ENCODE results near the gene GPHN.
"Not testable (repeated sequence)": the region's sequence is repeated elsewhere in the genome, so short reads cannot be mapped to it uniquely, and the experiment has no call there.

Gene GPHN

GRCh38 chr14:66662374-66662773 lies 154.4 kb downstream of the GPHN start:
- DNase-seq (ENCODE audit: low spot score): no peak

DNA sequence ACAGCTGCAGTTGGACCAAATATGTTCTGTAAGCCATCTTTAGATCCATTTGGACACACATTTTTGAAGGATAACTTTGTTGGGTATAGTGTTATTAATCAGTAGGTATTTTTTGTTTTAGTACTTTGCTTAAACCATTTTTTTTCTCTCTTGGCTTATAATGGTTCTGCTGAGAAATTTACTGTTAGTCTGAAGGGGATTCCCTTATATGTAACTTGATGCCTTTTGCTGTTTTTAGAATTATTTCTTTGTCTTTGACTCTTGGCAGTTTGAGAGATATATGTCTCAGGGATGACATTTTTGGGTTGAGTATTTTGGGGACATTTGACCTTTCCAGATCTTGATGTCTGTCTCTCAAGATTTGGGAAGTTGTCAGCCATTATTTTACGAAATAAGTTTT lies 169.8 kb downstream of the GPHN start:
- DNase-seq (ENCODE audit: low spot score): no peak

DNA sequence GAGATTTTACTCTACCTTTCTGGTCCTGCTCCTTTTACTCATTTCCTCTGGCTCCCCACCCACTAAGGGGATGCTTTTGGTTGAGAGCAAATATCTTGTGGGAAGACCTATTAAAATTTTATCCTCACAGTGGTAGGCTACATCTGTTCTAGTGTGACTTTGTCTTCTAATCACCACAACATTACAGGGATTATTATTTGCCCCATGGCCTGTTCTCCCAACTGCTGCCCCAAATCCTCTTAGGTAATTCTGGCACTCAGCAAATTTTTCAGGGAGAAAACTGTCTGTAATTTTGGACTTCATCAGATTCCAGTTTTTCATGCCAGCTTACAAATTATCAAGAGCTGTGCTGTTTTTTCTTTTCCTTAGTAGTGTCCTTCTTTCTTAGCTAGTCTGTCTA lies 172.3 kb downstream of the GPHN start:
- no peak for DNase-seq (ENCODE audit: low spot score)

DNA sequence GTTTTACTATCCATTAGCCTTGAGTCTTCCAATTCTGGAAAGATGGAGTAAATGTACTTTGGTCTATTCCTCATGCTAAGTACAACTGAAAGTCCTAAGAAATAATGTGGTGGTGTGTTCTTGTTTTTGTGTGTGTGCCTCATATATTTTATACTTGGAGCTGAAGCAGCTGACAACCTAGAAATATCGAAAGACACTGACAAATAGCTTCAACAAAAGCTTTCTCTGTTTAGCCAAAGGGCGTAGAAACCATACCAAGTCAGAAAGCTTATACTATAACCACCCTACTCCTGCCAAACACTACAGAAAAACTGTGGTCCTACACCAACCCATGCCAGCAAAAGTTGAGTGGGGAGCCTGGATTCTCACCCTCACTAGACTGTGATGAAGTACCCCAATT lies 188.4 kb downstream of the GPHN start:
- no peak for DNase-seq (ENCODE audit: low spot score)

DNA sequence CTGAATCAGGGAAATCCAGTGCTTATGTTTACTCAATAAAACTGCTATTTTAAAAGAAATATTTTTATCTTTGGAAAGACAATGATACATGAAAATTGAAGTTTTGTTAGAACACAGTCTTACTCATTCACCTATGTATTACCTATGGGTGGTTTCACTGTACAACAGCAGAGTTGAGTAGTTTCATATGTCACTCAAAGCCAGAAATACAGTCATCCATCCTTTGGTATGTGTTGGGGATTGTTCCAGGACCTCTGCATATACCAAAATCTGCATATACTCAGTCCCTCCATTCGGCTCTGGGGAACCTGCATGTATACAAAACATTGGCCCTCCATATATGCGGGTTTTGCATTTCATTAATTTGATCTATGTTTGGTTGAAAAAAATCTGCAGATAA lies 190.6 kb downstream of the GPHN start:
- no peak for DNase-seq (ENCODE audit: low spot score)

- DNase-seq (ENCODE audit: low spot score): no peak
Observed at GRCh38 chr14:66701813-66702212, 193.9 kb downstream of the GPHN start.

DNA sequence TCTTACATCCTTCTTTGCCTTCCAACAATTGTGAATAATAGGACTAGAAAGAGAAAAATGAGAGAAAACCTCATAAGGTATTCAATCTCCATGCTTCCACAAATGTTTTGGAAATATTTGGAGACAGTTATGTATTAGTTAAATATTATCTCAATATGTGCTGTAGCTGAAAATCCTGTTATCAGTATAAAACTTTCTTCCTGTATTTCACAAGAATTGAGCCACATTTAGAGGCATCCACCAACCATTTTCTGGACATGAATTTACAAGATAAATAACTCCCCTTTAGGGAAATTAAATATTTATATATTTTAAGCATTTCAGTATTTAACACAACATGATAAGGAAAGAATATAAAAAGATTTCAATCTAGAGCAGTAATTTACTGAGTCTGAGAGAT lies 200.3 kb downstream of the GPHN start:
- DNase-seq (ENCODE audit: low spot score): no peak

GRCh38 chr14:66709291-66709690 lies 201.3 kb downstream of the GPHN start:
- no peak for DNase-seq (ENCODE audit: low spot score)

- DNase-seq (ENCODE audit: low spot score): not testable (repeated sequence)
Observed at GRCh38 chr14:66714291-66714690, 206.3 kb downstream of the GPHN start.

DNA sequence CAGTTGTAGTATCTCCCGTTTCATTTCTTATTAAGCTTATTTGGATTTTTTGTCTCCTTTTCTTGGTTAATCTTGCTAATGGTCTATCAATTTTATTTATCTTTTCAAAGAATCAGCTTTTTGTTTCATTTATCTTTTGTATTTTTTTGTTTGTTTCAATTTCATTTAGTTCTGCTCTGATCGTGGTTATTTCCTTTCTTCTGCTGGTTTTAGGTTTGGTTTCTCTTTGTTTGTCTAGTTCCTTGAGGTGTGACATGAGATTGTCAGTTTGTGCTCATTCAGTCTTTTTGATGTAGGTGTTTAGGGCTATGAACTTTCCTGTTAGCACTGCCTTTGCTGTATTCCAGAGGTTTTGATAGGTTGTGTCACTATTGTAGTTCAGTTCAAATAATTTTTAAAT lies 207.4 kb downstream of the GPHN start:
- not testable (repeated sequence) for DNase-seq (ENCODE audit: low spot score)

DNA sequence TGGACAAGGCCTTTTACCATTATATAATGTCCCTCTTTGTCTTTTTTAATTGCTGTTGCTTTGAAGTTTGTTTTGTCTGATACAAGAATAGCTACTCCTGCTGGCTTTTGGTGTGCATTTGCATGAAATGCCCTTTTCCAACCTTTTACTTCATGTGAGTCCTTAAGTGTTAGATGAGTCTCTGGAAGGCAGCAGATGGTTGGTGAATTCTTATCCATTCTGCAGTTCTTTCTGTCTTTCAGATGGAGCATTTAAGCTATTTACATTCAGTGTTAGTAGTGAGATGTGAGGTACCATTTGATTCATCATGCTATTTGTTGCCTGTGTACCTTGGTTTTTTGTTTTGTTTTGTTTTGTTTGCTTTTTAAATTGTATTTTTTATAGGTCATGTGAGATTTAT lies 208.3 kb downstream of the GPHN start:
- no peak for DNase-seq (ENCODE audit: low spot score)

DNA sequence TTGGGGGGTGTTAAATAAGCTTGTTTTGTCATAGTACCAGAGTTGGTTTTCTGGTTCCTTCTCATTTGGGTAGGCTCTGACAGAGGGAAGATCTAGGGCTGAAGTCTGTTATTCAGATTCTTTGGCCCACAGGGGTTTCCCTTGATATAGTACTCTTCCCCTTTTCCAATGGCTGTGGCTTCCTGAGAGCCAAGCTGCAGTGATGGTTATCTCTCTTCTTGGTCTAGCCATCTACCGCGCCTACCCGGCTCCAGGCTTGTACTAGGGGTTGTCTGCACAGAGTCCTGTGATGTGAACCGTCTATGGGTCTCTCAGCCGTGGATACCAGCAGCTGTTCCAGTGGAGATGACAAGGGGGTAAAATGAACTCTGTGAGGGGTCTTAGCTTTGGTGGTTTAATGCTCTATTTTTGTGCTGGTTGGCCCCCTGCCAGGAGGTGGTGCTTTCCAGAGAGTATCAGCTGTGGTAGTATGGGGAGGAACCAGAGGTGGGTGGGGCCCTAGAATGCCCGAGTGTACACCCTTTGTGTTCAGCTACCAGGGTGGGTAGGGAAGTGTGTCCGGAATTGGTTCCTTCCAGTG lies 209.7 kb downstream of the GPHN start:
- no peak for DNase-seq (ENCODE audit: low spot score)

- DNase-seq (ENCODE audit: low spot score): no peak
Observed at GRCh38 chr14:66724996-66725395, 217.0 kb downstream of the GPHN start.

- DNase-seq (ENCODE audit: low spot score): not testable (repeated sequence)
Observed at GRCh38 chr14:66731298-66731697, 223.4 kb downstream of the GPHN start.

DNA sequence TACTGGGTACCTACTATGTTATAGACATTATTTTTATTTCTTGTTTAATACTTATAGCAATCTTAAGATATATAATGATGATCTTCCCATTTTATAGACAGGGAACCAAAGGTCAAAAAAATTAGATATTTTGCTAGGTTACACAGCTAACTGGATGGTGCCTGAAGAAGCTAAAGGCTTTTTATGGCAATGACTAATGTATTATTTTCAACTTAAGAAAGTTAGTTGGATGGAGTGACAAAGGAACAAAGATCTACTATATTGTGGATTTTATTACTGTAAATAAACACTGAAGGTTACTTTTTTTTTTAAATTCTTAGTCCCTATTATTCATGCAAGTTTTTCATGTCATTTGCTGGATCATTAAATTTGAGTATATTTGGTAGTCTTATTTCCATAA lies 227.9 kb downstream of the GPHN start:
- DNase-seq (ENCODE audit: low spot score): no peak

- no peak for DNase-seq (ENCODE audit: low spot score)
Observed at GRCh38 chr14:66739826-66740225, 231.9 kb downstream of the GPHN start.

GRCh38 chr14:66745078-66745477 lies 237.1 kb downstream of the GPHN start:
- DNase-seq (ENCODE audit: low spot score): no peak

DNA sequence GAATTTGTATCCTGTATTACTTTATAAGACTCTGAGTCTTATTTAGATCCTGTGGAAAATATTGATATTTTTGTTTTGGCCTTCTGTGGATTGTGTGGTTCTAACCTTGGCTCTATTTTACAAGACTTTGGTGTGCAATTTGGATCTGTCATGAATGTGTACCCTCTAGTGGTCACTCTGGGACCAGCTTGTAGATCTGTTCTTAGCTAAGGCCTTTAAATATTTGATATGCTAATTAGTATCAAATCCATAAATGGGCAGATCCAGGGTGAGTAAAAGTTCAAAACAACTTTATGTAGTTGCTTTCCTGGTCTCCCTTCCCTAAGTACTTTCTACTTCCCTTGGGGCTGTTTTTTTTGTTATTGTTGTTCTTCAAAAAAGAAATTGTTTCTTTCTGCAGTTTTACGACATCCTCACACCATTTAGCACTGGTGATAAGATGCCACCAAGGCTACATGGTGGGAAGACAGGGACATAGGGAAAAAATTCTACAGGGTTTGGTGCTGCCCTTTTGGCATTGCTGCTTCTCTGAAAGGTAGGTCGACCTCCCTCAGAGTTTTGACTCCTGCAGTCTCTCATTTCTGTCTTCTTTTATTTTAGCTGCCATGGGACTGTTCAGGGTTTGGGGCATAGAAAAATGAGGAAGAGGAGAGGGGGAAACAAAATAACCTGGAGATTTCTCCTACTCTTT lies 238.5 kb downstream of the GPHN start:
- DNase-seq (ENCODE audit: low spot score): peak; percentile 6

GRCh38 chr14:66752109-66752508 lies 244.2 kb downstream of the GPHN start:
- no peak for DNase-seq (ENCODE audit: low spot score)

DNA sequence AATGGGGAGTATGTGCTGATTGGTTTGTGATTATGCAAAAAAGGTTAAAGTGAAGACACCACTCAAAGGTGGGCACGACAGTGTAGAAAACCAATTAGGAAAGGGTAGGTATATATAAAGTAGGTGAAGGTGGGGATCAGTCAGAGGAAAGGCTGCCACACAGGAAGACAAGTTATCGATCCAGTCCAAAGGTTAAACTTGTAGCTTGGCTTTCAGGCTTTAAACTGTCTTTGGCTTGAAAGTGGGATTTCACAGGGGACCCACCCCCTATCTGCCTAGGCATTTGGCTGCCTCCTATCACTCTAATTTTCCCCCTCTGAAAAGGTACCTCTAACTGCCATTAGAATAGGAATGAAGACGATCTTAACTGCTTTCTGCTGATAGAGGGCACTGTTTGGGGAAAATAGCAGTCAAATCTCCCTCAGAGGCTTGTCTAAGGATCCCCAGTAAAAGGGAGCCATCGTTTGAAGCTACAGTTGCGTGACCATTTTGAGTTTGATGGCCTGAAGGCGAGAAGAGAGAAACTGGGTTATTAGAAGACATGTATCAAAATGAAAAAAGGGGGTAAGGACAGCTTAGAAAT lies 250.2 kb downstream of the GPHN start:
- DNase-seq (ENCODE audit: low spot score): peak; percentile 2

GRCh38 chr14:66772146-66772545 lies 264.2 kb downstream of the GPHN start:
- no peak for DNase-seq (ENCODE audit: low spot score)

DNA sequence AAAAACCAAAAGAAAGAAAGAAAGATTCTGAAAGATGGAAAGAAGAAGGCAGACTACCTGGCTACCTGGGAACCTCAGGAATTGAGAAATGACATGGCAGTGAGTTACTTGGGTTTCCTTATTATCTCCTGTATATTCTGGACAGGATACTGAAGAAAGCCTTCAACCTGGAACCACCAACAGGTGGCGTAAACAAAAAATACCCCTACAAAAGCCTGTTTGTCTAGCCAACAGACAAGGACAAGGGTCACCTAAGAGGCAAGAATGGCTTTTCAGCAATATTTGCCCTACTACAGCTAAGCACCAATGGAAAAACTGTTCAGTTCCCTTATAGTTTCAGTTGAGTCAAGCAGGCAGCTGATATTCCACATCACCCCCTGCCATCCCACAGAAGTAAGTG lies 274.9 kb downstream of the GPHN start:
- peak; percentile 4 for DNase-seq (ENCODE audit: low spot score)

GRCh38 chr14:66790101-66790500 lies 282.2 kb downstream of the GPHN start:
- DNase-seq (ENCODE audit: low spot score): no peak

DNA sequence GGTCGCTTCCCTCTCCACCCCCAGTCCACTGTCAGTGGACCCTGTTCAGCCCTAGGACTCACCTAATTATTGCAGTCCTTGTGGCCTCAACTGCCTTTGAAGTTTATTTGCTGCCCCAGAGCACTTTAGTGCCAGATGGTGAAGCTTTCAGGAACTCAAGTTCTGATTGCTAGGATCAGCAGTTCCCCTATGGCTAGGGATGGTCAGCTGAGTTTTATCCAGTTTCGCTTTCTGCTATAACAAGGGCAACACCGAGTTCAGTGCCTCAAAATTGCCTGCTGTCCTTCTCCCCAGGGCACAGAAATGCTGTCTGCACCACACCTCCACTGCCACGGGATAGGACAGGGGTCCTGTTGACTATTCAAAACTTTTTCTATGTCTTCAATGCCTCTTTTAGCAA lies 295.0 kb downstream of the GPHN start:
- no peak for DNase-seq (ENCODE audit: low spot score)

Data from HuH-7 (cell line).